ENCODE measurements around the gene KIRREL3. TPM values are rescaled to one million over a fixed set of nuclear protein-coding genes. Genes with fewer than 3 reads are reported as not detected.

The KIRREL3 gene
- total and polyA plus RNA-seq, 10 donors: 0.50 to 5.4 (median 2.0) TPM

DNA sequence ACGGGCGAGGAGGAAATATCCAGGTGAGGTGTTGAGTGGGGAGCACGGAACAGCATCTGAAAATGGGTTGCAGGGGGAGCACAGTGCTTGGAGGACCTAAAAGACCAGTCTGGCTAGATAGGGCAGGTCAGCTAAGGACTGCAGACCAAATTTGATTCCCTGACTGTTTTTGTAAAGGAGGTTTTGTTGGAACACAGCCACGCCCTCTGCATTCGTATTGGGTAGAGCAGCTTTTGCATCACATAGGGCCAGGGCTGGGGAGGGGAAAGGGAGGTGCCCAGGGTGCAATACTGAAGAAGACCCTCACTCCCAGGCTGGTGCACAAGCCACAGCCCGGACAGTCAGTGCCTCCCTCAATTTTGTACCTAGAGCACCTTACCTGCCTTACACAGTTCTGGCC is 286.8 kb downstream of the KIRREL3 start:
- Histone ChIP-seq H3K9me3 (no peaks in the 10 kb centered on the region), H3K27ac (no peak overlapping the region), H3K4me3 (no peak overlapping the region), H3K27me3 (replicated peaks in 1 of 7) (peaks cover 0 to 68% (median 0%) of the 10 kb centered on the region in 7 donors), H3K36me3 (no peaks in the 10 kb centered on the region), H3K4me1 (no peaks in the 10 kb centered on the region)
- DNase-seq: no peak
- intact Hi-C loops (cut with DNase I; ENCODE audit: low total_unique reads): loop anchor here (10.0 kb wide), 1 partner anchor 631 kb away; no protein-coding TSS in a partner anchor
- TF ChIP-seq POLR2AphosphoS5 (IDR thresholded peaks at IDR 0.05): no peak
- TF ChIP-seq, protein P1, sequence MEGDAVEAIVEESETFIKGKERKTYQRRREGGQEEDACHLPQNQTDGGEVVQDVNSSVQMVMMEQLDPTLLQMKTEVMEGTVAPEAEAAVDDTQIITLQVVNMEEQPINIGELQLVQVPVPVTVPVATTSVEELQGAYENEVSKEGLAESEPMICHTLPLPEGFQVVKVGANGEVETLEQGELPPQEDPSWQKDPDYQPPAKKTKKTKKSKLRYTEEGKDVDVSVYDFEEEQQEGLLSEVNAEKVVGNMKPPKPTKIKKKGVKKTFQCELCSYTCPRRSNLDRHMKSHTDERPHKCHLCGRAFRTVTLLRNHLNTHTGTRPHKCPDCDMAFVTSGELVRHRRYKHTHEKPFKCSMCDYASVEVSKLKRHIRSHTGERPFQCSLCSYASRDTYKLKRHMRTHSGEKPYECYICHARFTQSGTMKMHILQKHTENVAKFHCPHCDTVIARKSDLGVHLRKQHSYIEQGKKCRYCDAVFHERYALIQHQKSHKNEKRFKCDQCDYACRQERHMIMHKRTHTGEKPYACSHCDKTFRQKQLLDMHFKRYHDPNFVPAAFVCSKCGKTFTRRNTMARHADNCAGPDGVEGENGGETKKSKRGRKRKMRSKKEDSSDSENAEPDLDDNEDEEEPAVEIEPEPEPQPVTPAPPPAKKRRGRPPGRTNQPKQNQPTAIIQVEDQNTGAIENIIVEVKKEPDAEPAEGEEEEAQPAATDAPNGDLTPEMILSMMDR (IDR thresholded peaks at IDR 0.05 in 8 of 11, conservative IDR thresholded peaks at IDR 0.05 in 3 of 11): no peak
- TF ChIP-seq POLR2A (IDR thresholded peaks at IDR 0.05): no peak
- WGBS, 5 donors: 79 to 94% (median 89%) methylated on average over 6 of the region's 6 CpGs

DNA sequence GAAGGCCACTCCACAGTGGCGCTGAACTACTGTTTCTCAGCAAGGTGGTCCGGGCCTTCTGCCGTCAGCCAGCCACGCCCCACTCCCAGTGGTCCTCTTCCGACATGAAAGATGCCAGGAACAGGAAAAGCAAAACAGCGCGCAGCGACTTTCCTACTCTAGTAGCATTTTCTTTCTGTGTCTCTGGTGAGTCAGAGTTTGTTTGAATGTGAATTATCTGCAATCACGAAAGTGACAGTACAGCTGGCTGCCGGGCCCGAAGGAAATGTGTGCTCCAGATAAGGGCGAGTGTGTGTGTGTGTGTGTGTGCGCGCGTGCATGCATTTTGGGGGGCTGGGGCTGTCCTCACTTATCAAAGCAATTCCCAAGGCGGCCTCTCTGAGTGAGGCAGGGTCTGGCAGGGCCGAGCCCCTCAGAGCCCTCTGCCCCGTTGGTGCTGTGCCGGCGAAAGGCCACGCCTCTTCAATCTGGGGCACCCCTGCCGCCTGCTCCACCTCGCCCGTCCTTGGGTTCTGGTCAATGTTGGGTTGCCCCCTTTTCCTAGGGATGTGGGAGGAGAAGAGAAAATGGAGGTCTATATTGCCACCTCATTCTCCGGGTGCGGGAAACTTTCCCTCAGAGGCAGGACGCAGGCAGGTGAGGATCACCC is 288.5 kb downstream of the KIRREL3 start:
- DNase-seq: no peak

GRCh38 chr11:126710804-126711399 is 289.7 kb downstream of the KIRREL3 start:
- Histone ChIP-seq H3K9me3 (no peaks in the 10 kb centered on the region), H3K27ac (no peak overlapping the region), H3K4me1 (no peaks in the 10 kb centered on the region), H3K27me3 (replicated peaks in 1 of 7) (peaks cover 0 to 61% (median 0%) of the 10 kb centered on the region in 7 donors), H3K4me3 (no peak overlapping the region), H3K36me3 (no peaks in the 10 kb centered on the region)
- intact Hi-C loops (cut with DNase I; ENCODE audit: low total_unique reads): loop anchor here (10.0 kb wide), 1 partner anchor 634 kb away; no protein-coding TSS in a partner anchor
- DNase-seq: no peak
- TF ChIP-seq, protein P1 (IDR thresholded peaks at IDR 0.05 in 8 of 11, conservative IDR thresholded peaks at IDR 0.05 in 3 of 11): no peak
- no peak for TF ChIP-seq POLR2AphosphoS5 (IDR thresholded peaks at IDR 0.05)
- TF ChIP-seq POLR2A (IDR thresholded peaks at IDR 0.05): no peak
- 91 to 97% (median 94%) methylated on average over 4 of the region's 4 CpGs for WGBS, 5 donors

More for the DNA sequence above, 288.5 kb downstream of the KIRREL3 start:
- peaks cover 0 to 61% (median 0%) of the 10 kb centered on the region in 7 donors for H3K27me3 ChIP-seq (replicated peaks in 1 of 7)
- no peaks in the 10 kb centered on the region for H3K36me3 ChIP-seq
- H3K9me3 ChIP-seq: no peaks in the 10 kb centered on the region
- TF ChIP-seq, protein P1 (IDR thresholded peaks at IDR 0.05 in 8 of 11, conservative IDR thresholded peaks at IDR 0.05 in 3 of 11): no peak
- no peak for TF ChIP-seq POLR2A (IDR thresholded peaks at IDR 0.05)
- no peak for TF ChIP-seq POLR2AphosphoS5 (IDR thresholded peaks at IDR 0.05)
- no peak overlapping the region for H3K27ac ChIP-seq
- H3K4me3 ChIP-seq: no peak overlapping the region
- 39 to 58% (median 54%) methylated on average over 25 to 27 of the region's 27 CpGs for WGBS, 5 donors
- intact Hi-C loops (cut with DNase I; ENCODE audit: low total_unique reads): loop anchor here (10.0 kb wide), 1 partner anchor 633 kb away; no protein-coding TSS in a partner anchor
- no peaks in the 10 kb centered on the region for H3K4me1 ChIP-seq

DNA sequence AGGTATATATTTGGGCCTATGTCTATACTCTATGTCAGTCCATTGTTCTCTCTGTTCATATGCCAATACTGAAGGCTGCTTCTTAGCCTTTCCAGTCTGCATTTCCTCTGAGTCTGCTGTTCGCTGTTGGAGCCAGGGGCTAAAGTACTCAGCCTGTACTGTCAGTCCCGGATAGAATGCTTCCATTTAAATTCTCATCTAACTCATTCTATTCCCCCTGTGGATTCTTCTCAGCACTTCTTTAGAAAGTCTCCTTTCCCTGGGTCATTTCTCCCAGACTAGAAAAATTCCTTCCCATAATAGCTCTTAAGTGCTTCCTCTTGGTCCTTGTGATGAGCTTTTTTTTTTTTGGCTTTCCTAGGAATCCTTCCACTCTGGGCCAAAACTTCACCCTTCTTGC is 293.1 kb downstream of the KIRREL3 start:
- Histone ChIP-seq H3K9me3 (no peaks in the 10 kb centered on the region), H3K27ac (peak overlapping the region in 1 of 8 donors; percentile 7), H3K4me1 (peaks cover 0 to 16% (median 0%) of the 10 kb centered on the region in 6 donors), H3K36me3 (no peaks in the 10 kb centered on the region), H3K27me3 (replicated peaks in 1 of 7) (peaks cover 0 to 38% (median 0%) of the 10 kb centered on the region in 7 donors), H3K4me3 (no peak overlapping the region)
- DNase-seq: no peak
- intact Hi-C loops (cut with DNase I; ENCODE audit: low total_unique reads): no loop called here
- TF ChIP-seq POLR2A (IDR thresholded peaks at IDR 0.05) (no peak), POLR2AphosphoS5 (IDR thresholded peaks at IDR 0.05) (no peak)
- TF ChIP-seq, protein P1 (IDR thresholded peaks at IDR 0.05 in 8 of 11, conservative IDR thresholded peaks at IDR 0.05 in 3 of 11): no peak
- WGBS, 5 donors: 42 to 94% (median 77%) methylated on average over 2 of the region's 2 CpGs
